AG10803 (cell line): ENCODE measurements around the gene MMP11.

Source experiments
- DNase-seq: peaks from one replicate; pipeline ENCODE4 v3.0.0; 2010; ENCODE audit warnings: low read depth
- H3K4me3 ChIP-seq: 2 replicates; pipeline ENCODE4 v1.5.1; 2011; ENCODE audit warnings: mild to moderate bottlenecking, low read length, control low read depth
- CTCF ChIP-seq: conservative IDR thresholded peaks from 2 replicates; pipeline ENCODE4 v1.5.1; 2011; ENCODE audit warnings: mild to moderate bottlenecking, low read length, control low read depth, inconsistent platforms

Gene MMP11

GRCh38 chr22:23827351-23827995 lies 54.8 kb downstream of the MMP11 start:
- TF ChIP-seq CTCF: no peak
- H3K4me3 ChIP-seq: no peak overlapping the region
- DNase-seq: no peak

DNA sequence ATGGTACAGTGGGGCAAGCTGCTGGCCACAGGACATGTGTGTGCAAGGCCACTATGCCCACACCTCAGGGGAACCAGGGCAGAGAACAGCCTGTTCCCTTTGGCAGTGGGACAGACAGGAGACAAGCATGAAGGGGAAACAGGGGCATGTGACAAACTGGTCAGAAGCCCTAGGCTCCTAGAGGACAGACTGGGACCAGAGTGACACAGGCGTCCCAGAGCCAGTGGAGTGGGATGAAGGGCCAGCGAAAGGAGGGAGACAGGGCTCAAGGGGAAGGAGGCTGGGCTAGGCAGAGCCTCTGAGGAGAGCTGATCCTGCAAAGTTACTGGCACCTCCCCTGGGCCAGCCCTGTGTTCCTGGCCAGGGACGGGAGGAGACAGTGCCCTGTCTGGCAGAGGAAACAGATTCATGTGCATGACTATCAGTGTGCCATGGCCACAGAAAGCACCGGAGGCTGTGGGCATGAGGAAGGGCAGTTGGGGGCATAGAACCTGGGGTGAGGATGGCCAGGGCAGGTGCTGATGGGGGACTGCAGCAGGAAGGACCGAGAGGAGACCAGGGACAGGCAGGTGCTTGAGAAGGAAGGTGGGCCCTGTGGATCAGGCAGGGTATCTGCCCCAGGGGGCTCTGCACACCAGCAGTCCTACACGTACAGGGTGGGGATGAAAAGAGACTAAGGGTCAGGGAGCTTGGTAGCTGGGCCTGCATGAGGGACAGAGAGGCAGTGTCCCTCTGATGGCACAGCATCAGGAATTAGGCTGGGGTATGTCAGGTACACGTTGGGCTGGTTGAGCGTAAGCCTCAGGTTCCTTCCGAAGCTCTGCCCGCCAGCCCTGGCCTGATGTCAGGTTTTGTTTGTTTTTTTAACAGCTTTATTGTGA lies 56.4 kb downstream of the MMP11 start:
- no peak overlapping the region for H3K4me3 ChIP-seq
- TF ChIP-seq CTCF: no peak
- DNase-seq: no peak

DNA sequence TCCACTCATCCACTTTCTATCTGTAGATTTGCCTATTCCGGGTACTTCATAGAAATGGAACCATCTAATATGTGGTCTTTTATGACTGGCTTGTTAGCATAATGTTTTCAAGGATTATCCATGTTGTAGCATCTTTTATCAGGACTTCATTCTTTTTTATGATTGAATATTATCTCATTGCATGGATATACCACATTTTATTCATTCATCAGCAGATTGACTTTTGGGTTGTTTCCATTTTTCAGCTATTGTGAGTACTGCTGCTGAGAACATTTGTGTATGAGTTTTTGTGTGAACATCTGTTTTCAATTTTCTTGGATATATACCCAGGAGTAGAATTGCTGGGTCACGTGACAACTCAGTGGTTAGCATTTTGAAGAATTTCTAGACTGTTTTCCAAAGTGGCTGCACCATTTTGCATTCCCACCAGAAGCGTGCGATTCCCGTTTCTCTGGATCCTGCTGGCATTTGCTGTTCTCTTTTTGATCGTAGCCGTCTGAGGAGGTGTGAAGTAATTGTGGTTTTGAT lies 57.3 kb downstream of the MMP11 start:
- H3K4me3 ChIP-seq: no peak overlapping the region
- peak; percentile 95 for DNase-seq
- no peak for TF ChIP-seq CTCF

- DNase-seq: no peak
- H3K4me3 ChIP-seq: no peak overlapping the region
- TF ChIP-seq CTCF: no peak
These were observed 58.6 kb downstream of the MMP11 start for GRCh38 chr22:23831261-23831660.

GRCh38 chr22:23831781-23832180 lies 59.1 kb downstream of the MMP11 start:
- DNase-seq: no peak
- no peak overlapping the region for H3K4me3 ChIP-seq
- no peak for TF ChIP-seq CTCF

DNA sequence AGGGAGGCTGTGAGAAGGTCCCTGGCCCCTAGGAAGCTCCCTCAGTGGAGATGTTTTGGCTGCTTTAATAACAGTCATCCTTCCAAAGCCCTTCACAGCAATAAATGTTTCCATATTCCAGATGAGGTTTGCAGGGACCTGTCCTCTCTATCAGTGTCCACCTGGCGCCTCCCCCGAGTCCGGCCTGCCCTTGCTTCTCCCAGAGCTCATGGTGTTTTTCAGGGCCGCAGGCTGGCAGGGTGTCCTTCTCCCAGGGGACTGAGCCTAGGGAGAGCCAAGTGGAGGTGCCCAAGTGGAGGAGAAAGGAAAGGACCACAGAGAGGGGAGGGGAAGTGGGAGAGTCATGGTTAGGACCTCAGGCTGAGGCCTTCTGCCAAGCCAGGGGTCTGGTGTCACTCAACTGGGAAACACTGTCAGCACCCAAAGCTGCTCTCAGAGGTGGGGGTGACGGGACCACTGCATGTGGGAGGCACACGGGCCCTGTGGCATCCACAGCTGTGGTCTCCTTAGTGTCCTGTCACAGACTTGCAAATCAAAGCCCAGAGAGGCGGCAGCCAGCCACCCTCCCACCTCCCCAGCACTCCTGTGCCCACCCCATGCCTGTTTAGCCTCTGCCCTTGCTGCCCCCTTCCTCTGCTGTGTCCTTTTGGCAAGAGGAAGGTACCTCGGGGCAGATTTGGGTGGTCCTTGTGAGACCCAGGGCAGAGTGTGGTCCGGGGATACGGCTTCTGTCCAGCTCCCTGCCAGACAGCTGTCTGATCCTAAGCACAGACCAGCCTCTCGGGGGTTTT lies 59.8 kb downstream of the MMP11 start:
- no peak overlapping the region for H3K4me3 ChIP-seq
- no peak for TF ChIP-seq CTCF
- DNase-seq: no peak
